ENCODE data around the gene PGR. TPM values are rescaled to one million over a fixed set of nuclear protein-coding genes. Genes with fewer than 3 reads are reported as not detected.

Gene PGR
- total RNA-seq, 1 donor from 2014 or later = under 0.01 TPM

GRCh38 chr11:101032991-101033390 lies 96.6 kb downstream of the PGR start:
- no peak overlapping the region for H3K4me3 ChIP-seq (ENCODE audit: low read depth, low read length)
- no peak for TF ChIP-seq CTCF (IDR thresholded peaks at IDR 0.05; ENCODE audit: insufficient read depth, low read length, poor library complexity, severe bottlenecking)
- DNase-seq (ENCODE audit: low read depth) = no peak
- no peaks in the 10 kb centered on the region for H3K36me3 ChIP-seq (ENCODE audit: control insufficient read depth, insufficient read depth, low read length)
- H3K27me3 ChIP-seq (ENCODE audit: control insufficient read depth, insufficient read depth, low read length) = no peaks in the 10 kb centered on the region

DNA sequence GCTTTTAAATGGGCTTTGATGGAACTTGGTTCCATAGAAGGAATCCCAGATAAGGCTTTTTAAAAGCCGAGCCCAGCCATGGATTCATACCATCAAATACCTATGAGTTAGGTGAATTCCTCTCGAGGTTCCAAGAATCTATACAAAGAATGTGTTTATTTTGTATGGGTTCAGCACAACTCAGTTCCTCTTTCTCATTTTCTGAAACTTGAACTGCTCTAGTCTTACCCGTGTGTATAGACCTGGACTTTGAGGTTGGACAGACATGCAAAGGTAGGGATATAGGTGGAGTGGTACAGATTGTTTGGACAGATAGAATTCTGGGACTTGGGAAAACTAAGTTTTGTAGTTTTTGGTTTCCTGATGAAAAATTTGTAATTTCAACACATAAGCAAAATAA lies 97.9 kb downstream of the PGR start:
- Histone ChIP-seq H3K36me3 (ENCODE audit: control insufficient read depth, insufficient read depth, low read length) (no peaks in the 10 kb centered on the region), H3K4me3 (ENCODE audit: low read depth, low read length) (no peak overlapping the region), H3K27me3 (ENCODE audit: control insufficient read depth, insufficient read depth, low read length) (no peaks in the 10 kb centered on the region)
- no peak for DNase-seq (ENCODE audit: low read depth)
- TF ChIP-seq CTCF (IDR thresholded peaks at IDR 0.05; ENCODE audit: insufficient read depth, low read length, poor library complexity, severe bottlenecking) = no peak

DNA sequence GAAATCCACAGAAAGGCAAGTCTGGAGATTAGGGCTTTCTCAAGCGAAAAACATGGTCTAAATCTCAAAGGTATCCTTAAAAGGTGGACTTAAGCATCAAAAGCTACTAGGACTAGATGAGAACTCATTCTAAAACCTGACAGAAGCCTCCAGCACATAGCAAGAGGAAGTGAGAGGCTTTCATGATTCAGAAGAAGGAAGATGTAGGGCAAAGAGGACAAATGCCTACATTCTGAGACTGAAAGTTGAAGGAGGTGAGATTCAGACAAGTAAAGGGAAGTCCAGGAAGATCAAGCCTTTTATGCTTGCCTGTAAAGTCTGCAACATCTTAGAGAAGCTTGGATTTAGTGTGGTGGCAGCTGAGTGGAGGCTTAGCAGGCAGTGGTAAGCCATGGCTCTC lies 98.9 kb downstream of the PGR start:
- no peaks in the 10 kb centered on the region for H3K27me3 ChIP-seq (ENCODE audit: control insufficient read depth, insufficient read depth, low read length)
- H3K36me3 ChIP-seq (ENCODE audit: control insufficient read depth, insufficient read depth, low read length) = no peaks in the 10 kb centered on the region
- no peak for DNase-seq (ENCODE audit: low read depth)
- TF ChIP-seq CTCF (IDR thresholded peaks at IDR 0.05; ENCODE audit: insufficient read depth, low read length, poor library complexity, severe bottlenecking) = no peak
- H3K4me3 ChIP-seq (ENCODE audit: low read depth, low read length) = no peak overlapping the region

DNA sequence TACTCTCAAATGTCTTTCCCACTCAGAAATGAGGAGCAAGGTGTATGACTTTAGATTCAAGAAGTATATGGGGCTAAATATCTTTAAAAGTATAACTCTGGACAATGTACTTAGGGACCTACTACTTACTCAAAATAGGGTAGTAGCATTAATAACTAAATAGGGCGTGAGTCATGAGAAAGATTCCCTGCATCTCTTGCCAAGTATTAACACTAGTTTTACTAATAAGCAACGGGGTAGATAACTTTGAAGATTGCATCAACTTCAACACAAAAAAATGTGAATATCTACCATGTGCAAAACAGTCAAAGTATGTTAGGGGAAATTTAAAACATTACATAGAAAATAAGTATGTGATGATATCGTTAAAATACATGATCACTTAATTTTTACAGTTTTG lies 99.6 kb downstream of the PGR start:
- no peak for TF ChIP-seq CTCF (IDR thresholded peaks at IDR 0.05; ENCODE audit: insufficient read depth, low read length, poor library complexity, severe bottlenecking)
- Histone ChIP-seq H3K27me3 (ENCODE audit: control insufficient read depth, insufficient read depth, low read length) (no peaks in the 10 kb centered on the region), H3K4me3 (ENCODE audit: low read depth, low read length) (no peak overlapping the region), H3K36me3 (ENCODE audit: control insufficient read depth, insufficient read depth, low read length) (no peaks in the 10 kb centered on the region)
- no peak for DNase-seq (ENCODE audit: low read depth)

GRCh38 chr11:101028644-101029043 lies 101.0 kb downstream of the PGR start:
- no peak for DNase-seq (ENCODE audit: low read depth)
- H3K36me3 ChIP-seq (ENCODE audit: control insufficient read depth, insufficient read depth, low read length) = no peaks in the 10 kb centered on the region
- H3K4me3 ChIP-seq (ENCODE audit: low read depth, low read length) = no peak overlapping the region
- no peaks in the 10 kb centered on the region for H3K27me3 ChIP-seq (ENCODE audit: control insufficient read depth, insufficient read depth, low read length)
- TF ChIP-seq CTCF (IDR thresholded peaks at IDR 0.05; ENCODE audit: insufficient read depth, low read length, poor library complexity, severe bottlenecking) = no peak

DNA sequence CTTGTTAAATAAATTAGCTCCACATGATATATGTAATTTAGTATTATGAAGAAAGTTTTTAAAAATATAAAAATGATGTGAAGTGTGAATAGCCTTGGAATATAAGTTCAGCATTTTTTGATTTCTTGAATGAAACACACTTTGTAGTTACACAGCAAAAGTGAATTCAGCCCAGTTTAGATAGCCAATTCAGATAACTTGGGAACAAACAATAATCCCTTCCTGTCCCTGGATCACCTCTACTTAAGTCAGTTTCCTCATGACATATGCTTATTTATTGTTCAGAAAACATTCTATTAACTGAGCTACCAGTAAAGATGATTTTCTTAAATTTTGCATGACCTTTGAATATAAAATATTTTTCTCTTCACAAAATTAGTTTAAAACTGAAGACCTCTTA lies 107.4 kb downstream of the PGR start:
- Histone ChIP-seq H3K36me3 (ENCODE audit: control insufficient read depth, insufficient read depth, low read length) (no peaks in the 10 kb centered on the region), H3K27me3 (ENCODE audit: control insufficient read depth, insufficient read depth, low read length) (no peaks in the 10 kb centered on the region), H3K4me3 (ENCODE audit: low read depth, low read length) (no peak overlapping the region)
- DNase-seq (ENCODE audit: low read depth) = no peak
- TF ChIP-seq CTCF (IDR thresholded peaks at IDR 0.05; ENCODE audit: insufficient read depth, low read length, poor library complexity, severe bottlenecking) = no peak

Data from kidney epithelial cell (primary cell).